WERI-Rb-1 (cell line): ENCODE data around the gene MOV10.

Experiments used
- DNase-seq: peaks from one replicate; pipeline ENCODE4 v3.0.0-alpha.2; 2020
- H3K27ac ChIP-seq: fragments of 250-450 bp; sonication (Bioruptor Pico); 2 replicates; pipeline ENCODE4 v1.5.1; 2020; ENCODE audit warnings: mild to moderate bottlenecking, moderate library complexity
- H3K27me3 ChIP-seq: fragments of 250-450 bp; sonication (Bioruptor Pico); 2 replicates; pipeline ENCODE4 v1.5.1; 2021; ENCODE audit warnings: mild to moderate bottlenecking, low read depth, moderate library complexity; ENCODE audit not compliant: insufficient read depth, severe bottlenecking
- H3K36me3 ChIP-seq: fragments of 250-450 bp; sonication (Bioruptor Pico); 2 replicates; pipeline ENCODE4 v1.5.1; 2020; ENCODE audit warnings: mild to moderate bottlenecking, moderate library complexity
- H3K4me3 ChIP-seq: 2 replicates; pipeline ENCODE4 v1.5.1; 2011; ENCODE audit warnings: low read depth, mild to moderate bottlenecking, control low read depth, low read length
- H3K9me3 ChIP-seq: fragments of 250-450 bp; sonication (Bioruptor Pico); 2 replicates; pipeline ENCODE4 v1.5.1; 2021; ENCODE audit warnings: mild to moderate bottlenecking, moderate library complexity; ENCODE audit not compliant: severe bottlenecking
- TF ChIP-seq, protein P1 (sequence below): IDR thresholded peaks from 2 replicates; pipeline ENCODE4 v1.5.1; 2011; ENCODE audit warnings: low read depth, mild to moderate bottlenecking, control low read depth, inconsistent platforms, low read length

MOV10 gene

GRCh38 chr1:112629256-112629655, 45.2 kb upstream of the MOV10 start:
- DNase-seq: no peak
- no peak overlapping the region for H3K4me3 ChIP-seq
- H3K27ac ChIP-seq: no peak overlapping the region
- TF ChIP-seq, protein P1, sequence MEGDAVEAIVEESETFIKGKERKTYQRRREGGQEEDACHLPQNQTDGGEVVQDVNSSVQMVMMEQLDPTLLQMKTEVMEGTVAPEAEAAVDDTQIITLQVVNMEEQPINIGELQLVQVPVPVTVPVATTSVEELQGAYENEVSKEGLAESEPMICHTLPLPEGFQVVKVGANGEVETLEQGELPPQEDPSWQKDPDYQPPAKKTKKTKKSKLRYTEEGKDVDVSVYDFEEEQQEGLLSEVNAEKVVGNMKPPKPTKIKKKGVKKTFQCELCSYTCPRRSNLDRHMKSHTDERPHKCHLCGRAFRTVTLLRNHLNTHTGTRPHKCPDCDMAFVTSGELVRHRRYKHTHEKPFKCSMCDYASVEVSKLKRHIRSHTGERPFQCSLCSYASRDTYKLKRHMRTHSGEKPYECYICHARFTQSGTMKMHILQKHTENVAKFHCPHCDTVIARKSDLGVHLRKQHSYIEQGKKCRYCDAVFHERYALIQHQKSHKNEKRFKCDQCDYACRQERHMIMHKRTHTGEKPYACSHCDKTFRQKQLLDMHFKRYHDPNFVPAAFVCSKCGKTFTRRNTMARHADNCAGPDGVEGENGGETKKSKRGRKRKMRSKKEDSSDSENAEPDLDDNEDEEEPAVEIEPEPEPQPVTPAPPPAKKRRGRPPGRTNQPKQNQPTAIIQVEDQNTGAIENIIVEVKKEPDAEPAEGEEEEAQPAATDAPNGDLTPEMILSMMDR: no peak
- peaks cover 19% of the 10 kb centered on the region for H3K36me3 ChIP-seq
- H3K9me3 ChIP-seq: no peaks in the 10 kb centered on the region
- H3K27me3 ChIP-seq: no peaks in the 10 kb centered on the region

DNA sequence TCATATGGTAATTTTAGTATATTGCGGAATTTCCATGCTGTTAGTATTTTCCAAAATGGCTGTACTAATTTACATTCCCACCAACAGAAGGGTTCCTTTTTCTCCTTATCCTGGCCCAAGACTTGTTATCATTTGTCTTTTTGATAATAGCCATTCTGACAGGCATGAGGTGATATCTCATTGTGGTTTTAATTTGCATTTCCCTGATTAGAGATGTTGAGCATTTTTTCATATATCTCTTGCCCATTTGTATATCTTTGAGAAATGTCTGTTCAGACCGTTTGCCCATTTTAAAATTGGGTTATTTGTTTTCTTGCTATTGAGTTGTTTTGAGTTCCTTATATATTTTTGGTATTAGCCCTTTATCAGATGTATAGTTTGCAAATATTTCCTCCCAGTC, 40.8 kb upstream of the MOV10 start:
- H3K27me3 ChIP-seq: no peaks in the 10 kb centered on the region
- no peak overlapping the region for H3K27ac ChIP-seq
- DNase-seq: no peak
- peaks cover 17% of the 10 kb centered on the region for H3K36me3 ChIP-seq
- TF ChIP-seq, protein P1: no peak
- no peaks in the 10 kb centered on the region for H3K9me3 ChIP-seq
- no peak overlapping the region for H3K4me3 ChIP-seq

GRCh38 chr1:112634367-112634766, 40.1 kb upstream of the MOV10 start:
- Histone ChIP-seq H3K9me3 (no peaks in the 10 kb centered on the region), H3K4me3 (no peak overlapping the region), H3K27me3 (no peaks in the 10 kb centered on the region), H3K27ac (no peak overlapping the region), H3K36me3 (peaks cover 11% of the 10 kb centered on the region)
- TF ChIP-seq, protein P1: no peak
- DNase-seq: no peak

DNA sequence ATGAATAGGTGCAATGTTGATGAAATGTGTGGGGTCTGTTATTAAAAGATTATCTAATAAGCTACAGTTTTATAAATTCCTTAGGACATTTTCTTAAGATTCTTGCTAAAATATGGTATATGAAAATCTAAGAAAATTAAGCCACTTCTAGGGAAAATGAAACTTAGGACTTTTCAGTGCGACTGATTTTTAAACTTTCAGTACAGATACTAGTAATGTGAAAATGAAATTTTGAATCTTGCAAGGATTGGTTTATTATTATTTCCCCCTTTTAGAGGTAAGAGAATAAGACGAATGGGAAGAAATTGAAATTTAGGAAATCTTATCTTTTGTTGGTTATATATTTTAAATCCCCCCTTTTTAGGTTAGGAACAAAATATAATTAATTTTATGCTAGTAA, 38.4 kb upstream of the MOV10 start:
- Histone ChIP-seq H3K27ac (no peak overlapping the region), H3K36me3 (no peaks in the 10 kb centered on the region), H3K27me3 (no peaks in the 10 kb centered on the region), H3K4me3 (no peak overlapping the region), H3K9me3 (no peaks in the 10 kb centered on the region)
- DNase-seq: no peak
- TF ChIP-seq, protein P1: no peak

GRCh38 chr1:112636597-112637253, 37.7 kb upstream of the MOV10 start:
- no peak for DNase-seq
- Histone ChIP-seq H3K27ac (no peak overlapping the region), H3K36me3 (no peaks in the 10 kb centered on the region), H3K4me3 (no peak overlapping the region), H3K9me3 (no peaks in the 10 kb centered on the region), H3K27me3 (no peaks in the 10 kb centered on the region)
- TF ChIP-seq, protein P1: no peak
